Subcutaneous adipose tissue (tissue), 4 donors: ENCODE data around the gene RBMS3. TPM values are rescaled to one million over a fixed set of nuclear protein-coding genes. Genes with fewer than 3 reads are reported as not detected.

Experiments
- CTCF ChIP-seq: fragments of 450-650 bp; IDR thresholded peaks from one replicate; pipeline ENCODE4 v1.5.1; 2016; ENCODE audit warnings: low read depth, mild to moderate bottlenecking, control low read depth, antibody characterized with exemption, moderate library complexity
- total RNA-seq, 4 donors: library from RNA; depleted of rRNA; stranded (reverse); fragments of >200 nt; gene quantifications; one replicate each; pipeline ENCODE4 v1.1.0, GENCODE V29; 2016

The RBMS3 gene
- total RNA-seq, 4 donors from 2014 or later: 98.6 to 171 (median 117) TPM

GRCh38 chr3:29456901-29457300 lies 176.0 kb downstream of the RBMS3 start:
- no peak for TF ChIP-seq CTCF

GRCh38 chr3:29463304-29463703 lies 182.4 kb downstream of the RBMS3 start:
- TF ChIP-seq CTCF: no peak

- no peak for TF ChIP-seq CTCF
Measured at GRCh38 chr3:29465836-29466235, 185.0 kb downstream of the RBMS3 start.

- no peak for TF ChIP-seq CTCF
Measured at GRCh38 chr3:29466442-29466841, 185.6 kb downstream of the RBMS3 start.

- no peak for TF ChIP-seq CTCF
Measured at GRCh38 chr3:29468187-29468586, 187.3 kb downstream of the RBMS3 start.

GRCh38 chr3:29475305-29475840 lies 194.5 kb downstream of the RBMS3 start:
- TF ChIP-seq CTCF: no peak

- TF ChIP-seq CTCF: no peak
Measured at GRCh38 chr3:29475854-29476253, 195.0 kb downstream of the RBMS3 start.
